Measurements from ENCODE around the gene CD302.

- no peak for TF ChIP-seq FOXA1 (IDR thresholded peaks at IDR 0.05)
- TF ChIP-seq SP1 (IDR thresholded peaks at IDR 0.05), result no peak
- no peak for TF ChIP-seq L3MBTL2 (conservative IDR thresholded peaks at IDR 0.05)
- no peak for TF ChIP-seq NFRKB (IDR thresholded peaks at IDR 0.05)
- TF ChIP-seq SUZ12 (IDR thresholded peaks at IDR 0.05), result no peak
- no peak for TF ChIP-seq ELF4 (IDR thresholded peaks at IDR 0.05)
- TF ChIP-seq HDGF (IDR thresholded peaks at IDR 0.05; ENCODE audit: borderline replicate concordance), result no peak
- no peak for TF ChIP-seq ARNT (IDR thresholded peaks at IDR 0.05)
Measured at GRCh38 chr2:159783556-159783955, 14.5 kb downstream of the CD302 start.

All from HEK293T (cell line).